ENCODE results near the gene ARSG.
"Not testable (repeated sequence)": the region's sequence is repeated elsewhere in the genome, so short reads cannot be mapped to it uniquely, and the experiment has no call there.

Gene ARSG

GRCh38 chr17:68365469-68365868 is 74.2 kb downstream of the ARSG start:
- H3K4me3 ChIP-seq (ENCODE audit: low read depth, low read length) = no peak overlapping the region

DNA sequence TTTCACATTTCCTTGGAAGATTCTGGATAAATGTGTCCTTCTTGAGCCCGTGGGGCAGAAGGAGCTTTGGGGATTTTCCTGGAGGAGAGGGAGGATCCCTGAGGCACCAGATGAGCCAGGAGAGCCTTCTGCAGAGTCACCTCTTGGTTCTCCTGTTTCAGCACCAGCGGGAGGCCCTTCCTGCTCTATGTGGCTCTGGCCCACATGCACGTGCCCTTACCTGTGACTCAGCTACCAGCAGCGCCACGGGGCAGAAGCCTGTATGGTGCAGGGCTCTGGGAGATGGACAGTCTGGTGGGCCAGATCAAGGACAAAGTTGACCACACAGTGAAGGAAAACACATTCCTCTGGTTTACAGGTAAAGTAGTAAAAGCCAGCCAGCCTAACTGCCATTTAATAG is 77.1 kb downstream of the ARSG start:
- H3K4me3 ChIP-seq (ENCODE audit: low read depth, low read length) = no peak overlapping the region

DNA sequence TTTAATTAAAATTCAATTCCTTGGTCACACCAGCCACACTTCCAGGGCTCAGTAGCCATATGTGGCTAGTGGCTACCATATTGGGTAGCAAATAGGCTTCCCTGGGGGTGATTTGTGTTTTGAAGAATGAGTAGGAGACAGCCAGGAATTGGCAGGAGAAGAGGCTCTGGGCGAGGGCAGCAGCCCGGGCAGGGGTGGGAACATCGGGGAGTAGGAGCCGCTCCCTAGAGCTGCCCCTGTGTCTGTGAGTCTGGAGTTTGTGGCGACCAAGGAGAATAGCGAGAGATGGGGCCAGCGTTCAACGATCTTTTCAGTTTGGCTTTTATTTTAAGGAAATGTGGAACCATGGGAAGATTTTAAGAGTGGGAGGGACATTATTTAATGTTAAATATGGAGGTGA is 84.3 kb downstream of the ARSG start:
- no peak overlapping the region for H3K4me3 ChIP-seq (ENCODE audit: low read depth, low read length)

- not testable (repeated sequence) for H3K4me3 ChIP-seq (ENCODE audit: low read depth, low read length)
These were observed 84.9 kb downstream of the ARSG start for GRCh38 chr17:68376178-68376577.

DNA sequence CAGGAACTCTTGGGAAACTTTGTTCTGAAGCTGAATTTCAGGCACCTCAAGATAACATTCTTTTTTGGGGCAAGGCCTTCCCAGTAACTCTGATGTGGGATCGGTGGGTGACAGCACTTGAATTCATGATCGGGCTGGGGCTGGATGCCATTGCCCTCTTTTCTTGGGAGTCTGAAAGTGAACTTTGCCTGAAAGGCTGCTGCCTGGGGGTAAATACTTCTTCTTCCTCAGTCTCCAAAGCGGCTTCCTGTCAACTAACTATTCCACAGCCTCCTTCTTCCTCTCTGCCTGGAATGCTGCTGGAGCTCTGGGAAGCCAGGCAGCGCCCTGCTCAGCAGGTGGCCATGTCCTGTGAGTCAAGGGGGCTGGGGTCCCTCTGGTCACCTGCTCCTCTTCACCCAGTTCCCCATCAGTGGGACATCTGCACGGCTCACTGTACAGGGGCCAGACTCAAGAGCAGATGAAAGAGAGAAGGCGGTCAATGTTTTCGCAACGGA is 86.5 kb downstream of the ARSG start:
- H3K4me3 ChIP-seq (ENCODE audit: low read depth, low read length) = no peak overlapping the region

GRCh38 chr17:68378268-68379176 is 87.2 kb downstream of the ARSG start:
- H3K4me3 ChIP-seq (ENCODE audit: low read depth, low read length) = no peak overlapping the region

- H3K4me3 ChIP-seq (ENCODE audit: low read depth, low read length) = no peak overlapping the region
These were observed 87.8 kb downstream of the ARSG start for GRCh38 chr17:68379177-68379510.

DNA sequence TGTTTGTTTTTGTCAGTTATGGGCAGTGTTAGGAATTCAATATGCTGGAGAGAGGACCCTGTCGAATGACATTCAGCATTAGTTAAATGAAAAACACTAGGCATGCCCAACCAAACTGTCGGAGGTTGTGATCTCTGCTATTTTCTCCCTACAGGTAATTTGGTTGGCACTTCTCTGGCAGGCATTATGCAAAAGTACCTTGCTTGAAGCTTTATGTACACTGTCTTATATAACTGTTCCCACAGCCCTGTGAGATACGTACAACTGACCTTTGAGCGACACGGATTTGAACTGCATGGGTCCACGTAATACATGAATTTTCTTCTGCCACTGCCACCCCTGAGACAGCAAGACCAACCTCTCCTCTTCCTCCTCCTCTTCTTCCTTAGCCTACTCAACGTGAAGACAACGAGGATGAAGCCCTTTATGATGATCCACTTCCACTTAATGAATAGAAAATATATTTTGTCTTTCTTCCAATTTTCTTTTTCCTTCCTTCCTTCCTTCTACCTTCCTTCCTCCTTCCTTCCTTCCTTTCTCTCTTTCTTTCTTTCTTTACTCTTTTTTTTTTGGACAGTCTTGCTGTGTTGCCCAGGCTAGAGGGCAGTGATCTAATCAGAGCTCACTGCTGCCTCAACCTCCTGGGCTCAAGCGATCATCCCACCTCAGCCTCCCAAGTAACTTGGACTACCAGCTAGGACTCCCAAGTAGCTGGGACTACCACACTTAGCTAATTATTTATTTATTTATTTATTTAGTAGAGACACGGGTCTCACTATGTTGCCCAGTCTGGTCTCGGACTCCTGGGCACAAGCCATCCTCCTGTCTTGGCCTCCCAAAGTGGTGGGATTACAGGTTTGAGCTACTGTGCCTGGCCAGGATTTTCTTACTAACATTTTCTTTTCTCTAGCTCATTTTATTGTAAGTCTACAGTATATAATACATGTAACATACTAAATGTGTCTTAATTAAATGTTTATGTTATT is 88.7 kb downstream of the ARSG start:
- no peak overlapping the region for H3K4me3 ChIP-seq (ENCODE audit: low read depth, low read length)

GRCh38 chr17:68381076-68381900 is 90.0 kb downstream of the ARSG start:
- no peak overlapping the region for H3K4me3 ChIP-seq (ENCODE audit: low read depth, low read length)

- H3K4me3 ChIP-seq (ENCODE audit: low read depth, low read length) = no peak overlapping the region
These were observed 91.3 kb downstream of the ARSG start for GRCh38 chr17:68382582-68383085.

DNA sequence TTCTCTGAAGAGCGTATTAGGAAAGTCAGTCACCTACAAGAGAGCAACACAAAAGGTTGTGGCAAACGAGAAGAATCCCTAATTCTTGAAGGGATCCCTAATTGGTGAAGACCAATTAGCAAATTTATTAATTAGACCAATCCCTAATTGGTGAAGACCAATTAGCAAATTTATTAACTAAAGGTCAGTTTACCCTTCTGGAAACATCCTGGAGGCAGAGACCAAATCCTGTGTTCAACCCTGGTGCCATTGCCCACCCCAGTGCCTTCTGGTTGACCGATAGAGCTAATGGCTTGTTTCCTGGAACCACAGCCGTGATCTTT is 91.8 kb downstream of the ARSG start:
- no peak overlapping the region for H3K4me3 ChIP-seq (ENCODE audit: low read depth, low read length)

- H3K4me3 ChIP-seq (ENCODE audit: low read depth, low read length) = no peak overlapping the region
These were observed 92.4 kb downstream of the ARSG start for GRCh38 chr17:68383443-68384321.

GRCh38 chr17:68384471-68384870 is 93.2 kb downstream of the ARSG start:
- H3K4me3 ChIP-seq (ENCODE audit: low read depth, low read length) = no peak overlapping the region

- no peak overlapping the region for H3K4me3 ChIP-seq (ENCODE audit: low read depth, low read length)
These were observed 93.6 kb downstream of the ARSG start for GRCh38 chr17:68384941-68385340.

- H3K4me3 ChIP-seq (ENCODE audit: low read depth, low read length) = no peak overlapping the region
These were observed 94.4 kb downstream of the ARSG start for GRCh38 chr17:68385490-68386215.

DNA sequence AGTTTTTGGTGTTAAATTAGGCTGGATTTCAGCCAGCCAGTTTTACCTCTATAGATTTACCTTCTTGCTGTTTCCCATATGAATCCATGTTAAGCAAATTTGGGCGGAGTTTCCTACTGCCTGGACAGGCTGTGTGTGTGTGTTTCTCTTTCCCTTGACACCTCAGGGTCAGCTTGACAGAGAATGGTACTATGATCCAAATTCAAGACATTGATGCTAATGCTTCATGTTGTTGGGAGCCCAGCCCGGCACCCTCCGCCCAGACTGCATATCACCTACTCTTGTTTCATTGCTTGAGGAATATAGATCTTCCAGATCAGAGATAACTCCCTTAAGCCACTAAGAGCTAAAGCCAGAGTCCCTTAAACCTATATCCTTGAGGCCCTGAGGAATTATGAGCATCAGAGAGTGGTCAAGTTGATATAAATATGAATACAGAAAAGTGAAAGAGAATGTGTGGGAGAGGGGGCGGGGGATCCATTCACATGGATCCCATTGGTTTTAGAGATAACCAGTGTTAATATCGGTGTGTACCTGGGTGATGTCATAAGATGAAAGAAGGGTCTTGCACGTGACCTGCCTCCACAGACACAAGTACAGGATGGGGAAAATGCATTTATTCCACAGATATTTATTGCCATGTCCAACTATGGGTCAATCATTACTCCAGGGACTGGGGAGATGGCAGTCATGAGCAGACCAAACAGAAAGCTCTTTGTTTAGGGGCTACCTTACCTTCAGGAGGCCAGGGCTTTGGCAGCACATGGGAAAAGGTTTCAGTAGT is 96.3 kb downstream of the ARSG start:
- no peak overlapping the region for H3K4me3 ChIP-seq (ENCODE audit: low read depth, low read length)

- H3K4me3 ChIP-seq (ENCODE audit: low read depth, low read length) = no peak overlapping the region
These were observed 97.7 kb downstream of the ARSG start for GRCh38 chr17:68389041-68389440.

DNA sequence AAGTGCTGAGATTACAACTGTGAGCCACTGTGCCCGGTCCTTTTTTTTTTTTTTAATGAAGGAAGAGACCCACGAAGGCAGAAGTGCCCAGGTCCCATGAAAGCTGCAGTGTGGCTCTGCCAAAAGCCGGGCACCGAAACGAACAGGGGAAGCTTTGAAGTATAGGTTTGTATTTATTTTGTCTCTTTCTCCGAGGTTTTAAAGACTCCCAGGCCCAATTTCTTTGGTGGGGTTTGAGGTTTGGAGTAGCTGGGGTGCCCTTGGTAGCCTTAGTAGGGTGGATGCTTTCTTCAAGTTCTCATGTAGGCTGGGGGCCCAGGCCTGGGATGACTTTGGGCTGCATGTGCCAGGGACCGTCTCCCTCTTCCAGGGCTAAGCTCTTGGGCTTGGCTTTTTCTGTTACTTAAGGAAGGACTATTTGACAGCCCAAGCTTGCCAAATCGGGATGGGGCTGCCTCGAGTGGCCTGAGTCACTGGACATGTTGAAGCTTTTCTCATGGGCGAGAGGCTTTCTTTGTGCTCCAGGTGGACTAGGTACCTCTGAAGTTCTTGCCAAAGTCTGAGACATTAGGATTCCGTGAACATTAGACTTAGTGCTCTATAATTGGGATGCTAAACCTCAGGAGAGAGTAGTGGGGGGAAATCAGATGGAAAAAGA is 99.7 kb downstream of the ARSG start:
- H3K4me3 ChIP-seq (ENCODE audit: low read depth, low read length) = no peak overlapping the region

Data from iPS-11a (cell line).